GM21825 (cell line): ENCODE measurements around the gene TSNAXIP1.

Source experiments
- ATAC-seq: cut with Tn5 transposase; IDR thresholded peaks from one replicate; pipeline ENCODE4 v1.9.1; 2021; ENCODE audit warnings: mild to moderate bottlenecking, moderate library complexity; ENCODE audit not compliant: unreplicated experiment

TSNAXIP1 gene

GRCh38 chr16:67806428-67807147 is at the start of gene TSNAXIP1, which contains the start of gene RANBP10:
Gene TSNAXIP1, plus strand, starts transcription at chr16:67806889. Its CDS starts 261 bp downstream, at chr16:67807150.
Gene RANBP10, minus strand, starts transcription at chr16:67806560. Its CDS starts 24 bp downstream, at chr16:67806536.
- peak; percentile 94 for ATAC-seq

GRCh38 chr16:67758006-67758405 is 48.7 kb upstream of the TSNAXIP1 start:
- no peak for ATAC-seq

- no peak for ATAC-seq
Measured at GRCh38 chr16:67758966-67759365, 47.7 kb upstream of the TSNAXIP1 start.

- no peak for ATAC-seq
Measured at GRCh38 chr16:67760206-67760955, 46.3 kb upstream of the TSNAXIP1 start.

- ATAC-seq = no peak
Measured at GRCh38 chr16:67760956-67761230, 45.8 kb upstream of the TSNAXIP1 start.

- ATAC-seq = no peak
Measured at GRCh38 chr16:67761924-67762323, 44.8 kb upstream of the TSNAXIP1 start.

GRCh38 chr16:67762385-67762784 is 44.3 kb upstream of the TSNAXIP1 start:
- ATAC-seq = no peak

GRCh38 chr16:67763066-67763465 is 43.6 kb upstream of the TSNAXIP1 start:
- no peak for ATAC-seq

GRCh38 chr16:67764158-67764667 is 42.5 kb upstream of the TSNAXIP1 start:
- no peak for ATAC-seq

GRCh38 chr16:67766291-67766690 is 40.4 kb upstream of the TSNAXIP1 start:
- ATAC-seq = no peak

- no peak for ATAC-seq
Measured at GRCh38 chr16:67767953-67768352, 38.7 kb upstream of the TSNAXIP1 start.

GRCh38 chr16:67770346-67770991 is 36.2 kb upstream of the TSNAXIP1 start:
- ATAC-seq = no peak

- ATAC-seq = no peak
Measured at GRCh38 chr16:67773099-67773498, 33.6 kb upstream of the TSNAXIP1 start.

- no peak for ATAC-seq
Measured at GRCh38 chr16:67773569-67774456, 32.9 kb upstream of the TSNAXIP1 start.

GRCh38 chr16:67774457-67774853 is 32.2 kb upstream of the TSNAXIP1 start:
- no peak for ATAC-seq

GRCh38 chr16:67775273-67775672 is 31.4 kb upstream of the TSNAXIP1 start:
- ATAC-seq = no peak

GRCh38 chr16:67779256-67780014 is 27.3 kb upstream of the TSNAXIP1 start:
- ATAC-seq = no peak

GRCh38 chr16:67780847-67781564 is 25.7 kb upstream of the TSNAXIP1 start:
- no peak for ATAC-seq

- ATAC-seq = peak; percentile 68
Measured at GRCh38 chr16:67781565-67781921, 25.1 kb upstream of the TSNAXIP1 start.
